ENCODE results near the gene TAF6L. TPM values are rescaled to one million over a fixed set of nuclear protein-coding genes. Genes with fewer than 3 reads are reported as not detected.
"Not testable (repeated sequence)": the region's sequence is repeated elsewhere in the genome, so short reads cannot be mapped to it uniquely, and the experiment has no call there.

The TAF6L gene
- total RNA-seq, 4 donors from 2014 or later, result 6.8 to 34.3 (median 24.1) TPM

DNA sequence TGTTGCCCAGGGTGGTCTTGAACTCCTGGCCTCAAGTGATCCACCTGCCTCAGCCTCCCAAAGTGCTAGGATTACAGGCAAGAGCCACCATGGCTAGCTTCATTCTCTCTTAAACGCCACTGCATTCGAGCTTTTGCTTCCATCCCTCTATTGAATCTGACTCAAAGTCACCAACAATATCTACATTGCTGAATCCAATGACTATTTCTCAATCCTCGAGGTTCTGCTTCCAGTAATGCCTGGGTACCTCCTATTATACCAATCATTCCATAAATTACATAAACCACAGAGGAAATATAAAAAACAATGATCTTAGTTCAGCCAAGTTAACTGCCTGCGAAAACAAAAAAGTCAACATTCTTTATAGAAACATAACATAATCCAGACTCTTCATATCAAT, 45.9 kb downstream of the TAF6L start:
- no peaks in the 10 kb centered on the region for H3K9me3 ChIP-seq
- intact Hi-C loops (cut with DNase I; ENCODE audit: low total_unique reads), result no loop called here

DNA sequence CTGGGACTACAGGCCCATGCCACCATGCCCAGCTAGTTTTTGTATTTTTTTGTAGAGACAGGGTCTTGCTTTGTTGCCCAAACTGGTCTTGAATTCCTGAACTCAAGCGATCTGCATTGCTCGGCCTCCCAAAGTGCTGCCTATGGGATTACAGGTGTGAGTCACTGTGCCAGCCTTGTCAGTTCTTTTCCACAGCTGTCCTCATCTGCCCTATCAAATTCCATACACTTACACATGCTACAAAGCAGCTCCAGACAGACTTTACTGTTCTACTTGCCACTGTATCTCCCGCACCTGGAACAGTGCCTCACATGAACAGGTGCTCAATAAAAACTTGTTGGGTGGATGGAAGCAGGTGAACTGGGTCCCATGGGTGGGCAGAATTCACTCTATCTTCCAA, 52.5 kb downstream of the TAF6L start:
- Histone ChIP-seq H3K36me3 (no peaks in the 10 kb centered on the region), H3K27me3 (no peaks in the 10 kb centered on the region), H3K27ac (no peak overlapping the region), H3K4me3 (no peak overlapping the region), H3K4me1 (no peaks in the 10 kb centered on the region), H3K9me3 (no peaks in the 10 kb centered on the region)
- intact Hi-C loops (cut with DNase I; ENCODE audit: low total_unique reads), result no loop called here
- no peak for TF ChIP-seq POLR2A (IDR thresholded peaks at IDR 0.05)
- TF ChIP-seq, protein P1, sequence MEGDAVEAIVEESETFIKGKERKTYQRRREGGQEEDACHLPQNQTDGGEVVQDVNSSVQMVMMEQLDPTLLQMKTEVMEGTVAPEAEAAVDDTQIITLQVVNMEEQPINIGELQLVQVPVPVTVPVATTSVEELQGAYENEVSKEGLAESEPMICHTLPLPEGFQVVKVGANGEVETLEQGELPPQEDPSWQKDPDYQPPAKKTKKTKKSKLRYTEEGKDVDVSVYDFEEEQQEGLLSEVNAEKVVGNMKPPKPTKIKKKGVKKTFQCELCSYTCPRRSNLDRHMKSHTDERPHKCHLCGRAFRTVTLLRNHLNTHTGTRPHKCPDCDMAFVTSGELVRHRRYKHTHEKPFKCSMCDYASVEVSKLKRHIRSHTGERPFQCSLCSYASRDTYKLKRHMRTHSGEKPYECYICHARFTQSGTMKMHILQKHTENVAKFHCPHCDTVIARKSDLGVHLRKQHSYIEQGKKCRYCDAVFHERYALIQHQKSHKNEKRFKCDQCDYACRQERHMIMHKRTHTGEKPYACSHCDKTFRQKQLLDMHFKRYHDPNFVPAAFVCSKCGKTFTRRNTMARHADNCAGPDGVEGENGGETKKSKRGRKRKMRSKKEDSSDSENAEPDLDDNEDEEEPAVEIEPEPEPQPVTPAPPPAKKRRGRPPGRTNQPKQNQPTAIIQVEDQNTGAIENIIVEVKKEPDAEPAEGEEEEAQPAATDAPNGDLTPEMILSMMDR (IDR thresholded peaks at IDR 0.05), result no peak
- no peak for DNase-seq

More for the DNA sequence above, 45.9 kb downstream of the TAF6L start:
- no peaks in the 10 kb centered on the region for H3K4me1 ChIP-seq
- no peak for DNase-seq
- TF ChIP-seq, protein P1 (IDR thresholded peaks at IDR 0.05), result no peak
- TF ChIP-seq POLR2A (IDR thresholded peaks at IDR 0.05), result no peak
- H3K4me3 ChIP-seq, result no peak overlapping the region
- H3K27ac ChIP-seq, result no peak overlapping the region
- no peaks in the 10 kb centered on the region for H3K27me3 ChIP-seq
- no peaks in the 10 kb centered on the region for H3K36me3 ChIP-seq

DNA sequence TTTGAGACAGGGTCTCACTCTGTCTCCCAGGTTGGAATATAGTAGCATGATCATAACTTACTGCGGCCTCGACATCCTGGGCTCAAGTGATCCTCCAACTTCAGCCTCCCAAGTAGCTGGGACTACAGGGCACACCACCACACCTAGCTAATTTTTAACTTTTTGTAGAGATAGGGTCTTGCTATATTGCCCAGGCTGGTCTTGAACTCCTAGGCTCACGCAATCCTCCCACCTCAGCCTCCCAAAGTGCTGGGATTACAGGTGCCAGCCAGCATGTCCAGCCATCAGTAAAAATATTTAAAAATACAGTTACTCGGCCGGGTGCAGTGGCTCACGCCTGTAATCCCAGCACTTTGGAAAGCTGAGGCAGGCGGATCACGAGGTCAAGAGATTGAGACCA, 56.9 kb downstream of the TAF6L start:
- H3K4me3 ChIP-seq; H3K27me3 ChIP-seq; H3K9me3 ChIP-seq; DNase-seq; H3K27ac ChIP-seq; H3K36me3 ChIP-seq; intact Hi-C loops (cut with DNase I; ENCODE audit: low total_unique reads): not testable (repeated sequence)
- H3K4me1 ChIP-seq, result peaks cover 0 to 25% of the 10 kb centered on the region in 2 donors

DNA sequence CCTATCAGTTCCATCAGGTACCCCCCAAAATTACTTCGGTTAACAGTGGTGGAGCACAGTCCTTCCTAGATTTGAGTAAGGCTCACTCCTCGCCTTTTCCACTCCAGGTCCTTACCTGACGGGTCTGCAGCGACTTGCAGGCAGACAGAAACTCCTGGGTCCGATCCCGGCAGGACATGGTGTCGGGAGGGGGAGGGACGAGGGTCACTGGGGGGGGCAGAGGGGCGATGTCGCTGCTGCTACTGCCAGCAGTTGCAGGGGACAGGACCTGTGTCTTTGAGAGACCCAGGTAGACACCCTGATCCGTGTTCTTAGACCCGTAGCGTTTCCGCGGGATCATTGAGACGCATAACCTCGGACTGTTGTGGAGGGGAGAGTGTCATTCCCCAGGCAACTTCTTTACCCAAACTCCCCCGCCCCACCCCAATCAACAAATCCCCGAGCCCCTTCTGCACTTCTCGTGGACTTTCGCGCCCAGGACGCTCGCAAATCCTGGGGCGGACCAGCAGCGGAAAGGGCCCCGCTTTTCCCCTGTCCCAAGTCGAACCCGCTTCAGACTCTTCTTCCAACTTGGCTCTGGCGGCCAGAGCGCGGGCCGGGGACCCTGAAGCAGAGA, 59.8 kb downstream of the TAF6L start:
- Histone ChIP-seq H3K9me3 (no peaks in the 10 kb centered on the region), H3K4me1 (peaks cover 0 to 25% of the 10 kb centered on the region in 2 donors), H3K27me3 (no peaks in the 10 kb centered on the region), H3K4me3 (peak overlapping the region; percentile 89 to 96), H3K27ac (peak overlapping the region; percentile 94 to 98), H3K36me3 (no peaks in the 10 kb centered on the region)
- intact Hi-C loops (cut with DNase I; ENCODE audit: low total_unique reads), result no loop called here
- no peak for TF ChIP-seq POLR2A (IDR thresholded peaks at IDR 0.05)
- TF ChIP-seq, protein P1 (IDR thresholded peaks at IDR 0.05), result peak in 1 of 4 experiments; percentile 43
- DNase-seq, result no peak

DNA sequence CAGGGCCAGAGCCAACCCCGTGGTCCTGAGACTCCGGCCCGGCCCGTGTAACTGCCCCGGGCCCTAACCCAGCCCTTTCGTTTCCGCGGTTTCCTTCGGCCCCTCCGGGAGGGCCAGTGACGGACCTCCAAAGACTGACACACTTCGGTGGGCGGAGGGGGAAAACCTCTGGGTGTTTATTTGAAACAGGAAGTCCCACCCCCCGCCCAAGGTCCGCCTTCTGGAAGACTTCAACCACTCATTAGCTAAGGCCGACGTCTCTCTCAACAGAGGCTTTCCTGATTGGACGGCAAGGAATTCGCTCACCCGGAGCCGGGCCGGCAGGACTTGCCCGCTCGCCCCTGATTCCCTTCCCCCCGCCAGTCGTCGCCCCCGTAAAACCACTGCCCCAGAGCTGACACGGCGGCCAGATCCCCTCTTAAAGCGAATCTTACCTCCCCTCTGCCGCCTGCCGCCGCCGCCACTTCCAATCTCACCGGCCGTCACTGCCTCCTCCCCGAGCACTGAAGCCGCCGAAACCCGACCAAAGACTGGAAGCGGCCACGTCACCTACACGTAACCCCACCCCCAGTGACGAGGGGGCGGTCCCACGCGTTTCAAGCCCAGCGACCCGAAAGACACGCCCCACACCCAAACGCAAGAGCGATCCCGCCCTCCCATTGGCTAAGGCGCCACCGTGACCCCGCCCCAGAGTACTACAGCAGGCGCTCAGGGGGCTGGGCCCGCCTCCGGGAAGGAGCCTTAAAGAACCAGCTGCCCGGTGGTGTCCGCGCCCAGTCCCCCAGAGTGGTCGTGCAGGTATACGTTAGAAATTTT, 60.5 kb downstream of the TAF6L start, which contains the start of gene STX5:
Gene STX5, minus strand, starts transcription at position 532 of the 816 bp plus-strand sequence. CDS start 808 bp downstream, outside the sequence.
- peak; percentile 78 to 87 for TF ChIP-seq POLR2A (IDR thresholded peaks at IDR 0.05)
- TF ChIP-seq, protein P1 (IDR thresholded peaks at IDR 0.05), result no peak
- DNase-seq, result peak; percentile 100
- no peaks in the 10 kb centered on the region for H3K9me3 ChIP-seq
- H3K36me3 ChIP-seq, result no peaks in the 10 kb centered on the region
- H3K27me3 ChIP-seq, result no peaks in the 10 kb centered on the region
- H3K27ac ChIP-seq, result peak within 1 kb of the TSS; percentile 94 to 98
- H3K4me1 ChIP-seq, result peaks cover 0 to 25% of the 10 kb centered on the region in 2 donors
- H3K4me3 ChIP-seq, result peak within 1 kb of the TSS; percentile 89 to 96
- intact Hi-C loops (cut with DNase I; ENCODE audit: low total_unique reads), result no loop called here
